ENCODE results near the gene UBE2D3. TPM values are rescaled to one million over a fixed set of nuclear protein-coding genes. Genes with fewer than 3 reads are reported as not detected.

The UBE2D3 gene
- polyA plus RNA-seq, 1 donor from 2014 or later = 373 TPM

Small RNAs within 50 kb of the gene (small RNA-seq; reads per million reads assigned to genes)
- 0 reads per million in 3 experiments for gene RNU7-151P

Other genes starting within 250 kb of the UBE2D3 start
- 43.8 and 53.7 TPM in 2 replicates for gene MANBA, start 66.6 kb downstream of the UBE2D3 start, polyA plus RNA-seq
- gene CISD2, start 41.4 kb upstream of the UBE2D3 start, polyA plus RNA-seq = 89.4 and 102 TPM in 2 replicates
- gene SLC9B1, start 192.2 kb upstream of the UBE2D3 start, polyA plus RNA-seq = not detected in 2 replicates
- gene SLC9B2, start 249.2 kb upstream of the UBE2D3 start, polyA plus RNA-seq = 36.9 and 46.3 TPM in 2 replicates

Measured in neural cell (in vitro differentiated cells).